ENCODE results near the gene TWF2.

DNA sequence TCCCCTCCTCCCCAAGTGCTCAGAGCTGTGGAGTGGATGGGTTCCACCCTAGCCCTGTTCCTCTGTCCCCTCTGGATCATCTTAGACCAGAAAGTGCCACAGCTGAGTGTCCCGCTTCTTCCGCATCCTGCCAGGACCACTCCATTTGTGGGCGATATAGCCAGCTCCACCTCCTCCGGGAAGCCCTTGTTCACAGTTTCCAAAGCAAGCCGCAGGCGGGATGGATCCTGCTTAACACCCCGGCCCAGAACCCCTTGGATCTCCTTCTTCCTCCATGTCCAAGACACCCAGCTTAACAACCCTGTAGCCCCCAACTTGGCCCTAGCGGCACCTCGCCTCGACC lies 41.5 kb downstream of the TWF2 start:
- TF ChIP-seq, protein P1, sequence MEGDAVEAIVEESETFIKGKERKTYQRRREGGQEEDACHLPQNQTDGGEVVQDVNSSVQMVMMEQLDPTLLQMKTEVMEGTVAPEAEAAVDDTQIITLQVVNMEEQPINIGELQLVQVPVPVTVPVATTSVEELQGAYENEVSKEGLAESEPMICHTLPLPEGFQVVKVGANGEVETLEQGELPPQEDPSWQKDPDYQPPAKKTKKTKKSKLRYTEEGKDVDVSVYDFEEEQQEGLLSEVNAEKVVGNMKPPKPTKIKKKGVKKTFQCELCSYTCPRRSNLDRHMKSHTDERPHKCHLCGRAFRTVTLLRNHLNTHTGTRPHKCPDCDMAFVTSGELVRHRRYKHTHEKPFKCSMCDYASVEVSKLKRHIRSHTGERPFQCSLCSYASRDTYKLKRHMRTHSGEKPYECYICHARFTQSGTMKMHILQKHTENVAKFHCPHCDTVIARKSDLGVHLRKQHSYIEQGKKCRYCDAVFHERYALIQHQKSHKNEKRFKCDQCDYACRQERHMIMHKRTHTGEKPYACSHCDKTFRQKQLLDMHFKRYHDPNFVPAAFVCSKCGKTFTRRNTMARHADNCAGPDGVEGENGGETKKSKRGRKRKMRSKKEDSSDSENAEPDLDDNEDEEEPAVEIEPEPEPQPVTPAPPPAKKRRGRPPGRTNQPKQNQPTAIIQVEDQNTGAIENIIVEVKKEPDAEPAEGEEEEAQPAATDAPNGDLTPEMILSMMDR (IDR thresholded peaks at IDR 0.05), result no peak
- TF ChIP-seq POLR2A (IDR thresholded peaks at IDR 0.05), result no peak

Data from adrenal gland (tissue), 5 donors.